Upper lobe of left lung (tissue), 4 donors: ENCODE results near the gene TEX19.

ENCODE experiments used
- POLR2A ChIP-seq, 4 donors: fragments of 450-650 bp; IDR thresholded peaks; one replicate each; pipeline ENCODE4 v1.5.1; 2016 to 2017; ENCODE audit warnings: antibody characterized with exemption in 4 of 4, mild to moderate bottlenecking in 2 of 4
- TF ChIP-seq, protein P1 (sequence below), 6 experiments: fragments of 450-650 bp in 4 of 6; fragments of 200-600 bp in 2 of 6; sonication (generic) in 2 of 6; IDR thresholded peaks; one replicate each; pipeline ENCODE4 v1.5.1; 2016 to 2019; ENCODE audit warnings: antibody characterized with exemption in 6 of 6

DNA sequence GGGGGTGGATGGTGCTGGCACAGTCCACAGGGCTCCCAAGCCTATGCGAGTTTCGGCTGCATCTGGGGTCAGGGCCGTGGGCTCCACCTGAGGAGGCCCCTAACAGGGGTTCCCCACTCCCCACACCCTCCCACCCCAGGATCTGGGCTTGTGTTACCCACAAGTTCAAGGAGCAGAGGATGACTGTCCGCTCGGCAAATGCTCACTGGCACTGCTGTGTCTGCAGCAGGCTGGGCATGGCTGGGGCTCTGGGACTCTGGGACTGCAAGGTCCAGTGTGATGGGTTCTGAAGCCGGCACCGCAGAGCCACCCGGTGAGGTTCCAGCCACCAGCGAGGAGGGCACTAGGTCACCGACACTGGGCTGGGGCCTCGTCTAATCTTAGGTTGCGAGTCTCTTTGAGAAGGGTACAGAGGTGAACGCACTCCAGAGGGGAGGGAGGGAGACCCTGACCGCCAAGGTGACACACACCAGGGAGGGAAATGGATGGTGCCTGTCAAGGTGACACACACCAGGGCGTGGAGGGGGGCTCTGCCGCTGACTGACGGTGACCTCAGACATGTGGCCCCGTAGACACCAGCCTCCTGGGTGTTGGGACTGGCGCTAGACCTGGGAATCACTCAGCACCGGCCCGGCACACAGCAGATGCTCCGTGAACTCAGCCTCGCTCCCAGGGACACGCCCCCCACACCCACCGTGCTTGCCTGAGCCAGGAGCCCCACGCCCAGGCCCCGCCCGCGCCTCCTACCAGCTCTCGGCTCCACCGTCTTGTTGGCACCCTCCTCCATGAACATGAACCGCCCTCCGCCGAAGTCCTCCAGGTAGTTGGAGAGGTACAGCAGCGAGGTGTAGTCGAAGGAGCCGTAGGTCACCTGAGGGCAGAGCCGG lies 38.6 kb downstream of the TEX19 start:
- no peak for TF ChIP-seq POLR2A (IDR thresholded peaks at IDR 0.05)
- TF ChIP-seq, protein P1, sequence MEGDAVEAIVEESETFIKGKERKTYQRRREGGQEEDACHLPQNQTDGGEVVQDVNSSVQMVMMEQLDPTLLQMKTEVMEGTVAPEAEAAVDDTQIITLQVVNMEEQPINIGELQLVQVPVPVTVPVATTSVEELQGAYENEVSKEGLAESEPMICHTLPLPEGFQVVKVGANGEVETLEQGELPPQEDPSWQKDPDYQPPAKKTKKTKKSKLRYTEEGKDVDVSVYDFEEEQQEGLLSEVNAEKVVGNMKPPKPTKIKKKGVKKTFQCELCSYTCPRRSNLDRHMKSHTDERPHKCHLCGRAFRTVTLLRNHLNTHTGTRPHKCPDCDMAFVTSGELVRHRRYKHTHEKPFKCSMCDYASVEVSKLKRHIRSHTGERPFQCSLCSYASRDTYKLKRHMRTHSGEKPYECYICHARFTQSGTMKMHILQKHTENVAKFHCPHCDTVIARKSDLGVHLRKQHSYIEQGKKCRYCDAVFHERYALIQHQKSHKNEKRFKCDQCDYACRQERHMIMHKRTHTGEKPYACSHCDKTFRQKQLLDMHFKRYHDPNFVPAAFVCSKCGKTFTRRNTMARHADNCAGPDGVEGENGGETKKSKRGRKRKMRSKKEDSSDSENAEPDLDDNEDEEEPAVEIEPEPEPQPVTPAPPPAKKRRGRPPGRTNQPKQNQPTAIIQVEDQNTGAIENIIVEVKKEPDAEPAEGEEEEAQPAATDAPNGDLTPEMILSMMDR (IDR thresholded peaks at IDR 0.05): no peak
